HK-2 (cell line): ENCODE results near the gene TTK.
"Not testable (repeated sequence)": the region's sequence is repeated elsewhere in the genome, so short reads cannot be mapped to it uniquely, and the experiment has no call there.

Source experiments
- DNase-seq: peaks from one replicate; pipeline ENCODE4 v3.0.0-alpha.2; 2018; ENCODE audit not compliant: unreplicated experiment

Gene TTK

GRCh38 chr6:80021591-80021990 is 17.1 kb downstream of the TTK start:
- no peak for DNase-seq

DNA sequence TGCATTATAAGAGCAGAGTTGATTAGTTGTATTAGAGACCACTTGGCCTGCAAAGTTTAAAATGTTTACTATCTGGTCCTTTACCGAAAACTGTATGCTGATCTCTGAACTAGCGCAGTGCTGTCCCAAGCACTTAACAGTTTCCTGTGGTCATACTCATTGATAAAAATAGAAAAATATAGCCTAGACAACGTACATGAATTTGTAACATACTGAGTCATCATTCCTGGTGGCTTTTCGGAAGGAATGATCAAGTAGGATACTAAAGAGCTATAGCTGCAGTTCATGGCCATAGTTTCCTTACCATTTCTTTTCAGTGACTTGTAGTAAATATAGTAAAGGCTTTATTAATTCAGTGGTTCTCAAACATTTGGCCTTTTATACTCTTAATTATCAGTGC is 18.4 kb downstream of the TTK start:
- DNase-seq: no peak

DNA sequence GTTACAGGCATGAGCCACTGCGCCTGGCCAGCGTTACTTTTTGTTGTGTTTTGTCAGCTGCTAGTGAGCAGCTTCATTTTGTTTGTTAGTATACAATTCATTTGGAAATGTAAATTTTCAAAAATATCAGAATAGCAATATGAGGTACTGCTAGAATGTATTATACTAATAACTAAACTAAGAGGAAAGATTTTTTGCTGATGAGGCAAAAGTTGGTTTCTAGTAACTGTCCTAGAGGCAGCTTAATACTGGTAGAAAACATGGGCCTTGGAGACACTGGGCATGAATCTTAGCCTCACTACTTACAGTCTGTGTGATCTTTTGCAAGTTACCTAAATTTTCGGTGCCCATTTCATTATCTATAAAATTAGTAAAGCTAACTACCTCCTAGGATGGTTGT is 24.1 kb downstream of the TTK start:
- no peak for DNase-seq

GRCh38 chr6:80029470-80029869 is 25.0 kb downstream of the TTK start:
- DNase-seq: no peak

GRCh38 chr6:80048220-80048619 is 43.8 kb downstream of the TTK start:
- DNase-seq: not testable (repeated sequence)

GRCh38 chr6:80060774-80061173 is 56.3 kb downstream of the TTK start:
- DNase-seq: no peak

- not testable (repeated sequence) for DNase-seq
Observed at GRCh38 chr6:80068146-80068545, 63.7 kb downstream of the TTK start.

DNA sequence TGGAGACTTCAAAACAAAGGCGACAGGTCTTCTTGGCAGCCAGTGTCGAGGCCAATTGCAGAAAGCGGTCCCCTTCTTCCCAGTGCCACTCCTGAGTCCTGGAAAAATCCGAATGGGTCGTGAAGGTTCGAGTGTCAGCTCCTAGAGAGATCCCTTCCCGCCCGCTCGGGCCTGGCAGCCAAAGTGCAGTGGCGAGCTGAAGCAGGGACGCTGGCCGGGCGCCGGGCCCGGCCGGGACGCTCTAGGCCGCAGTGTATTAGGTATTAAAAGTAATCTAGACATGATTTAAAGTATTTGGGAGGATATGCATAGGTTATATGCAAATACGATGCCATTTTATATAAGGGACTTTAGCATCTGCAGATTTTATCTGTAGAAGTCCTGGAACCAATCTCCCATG is 66.0 kb downstream of the TTK start:
- not testable (repeated sequence) for DNase-seq

- no peak for DNase-seq
Observed at GRCh38 chr6:80077067-80077466, 72.6 kb downstream of the TTK start.

- DNase-seq: no peak
Observed at GRCh38 chr6:80088637-80089036, 84.2 kb downstream of the TTK start.

DNA sequence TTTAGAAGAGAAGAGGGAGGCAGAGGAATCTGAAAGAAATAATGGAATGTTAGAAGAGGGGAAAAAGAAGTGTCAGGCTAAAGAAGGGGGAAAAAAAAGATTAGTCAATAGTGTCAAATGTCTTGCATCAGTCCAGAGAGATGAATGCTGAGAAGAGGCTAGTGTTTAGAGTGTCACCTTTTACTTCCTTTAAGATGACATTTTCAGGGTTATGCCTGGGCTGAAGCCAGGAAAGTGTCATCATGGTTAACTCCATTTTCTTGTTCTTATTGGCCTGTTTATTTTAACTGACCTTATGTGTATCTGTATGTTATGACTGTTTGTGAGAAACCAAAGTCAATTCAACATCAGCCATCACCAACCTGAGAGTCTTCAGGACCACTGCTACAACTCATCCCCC is 87.1 kb downstream of the TTK start:
- DNase-seq: no peak
